Sigmoid colon (tissue), 7 donors: ENCODE results near the gene ALDH1L1. TPM values are rescaled to one million over a fixed set of nuclear protein-coding genes. Genes with fewer than 3 reads are reported as not detected.

Source experiments
- DNase-seq: peaks from one replicate; pipeline ENCODE4 v3.0.0-alpha.2; 2019
- H3K27ac ChIP-seq, 4 donors: fragments of 200-600 bp; sonication (generic); one replicate each; pipeline ENCODE4 v1.5.1; 2016 to 2019; ENCODE audit warnings: mild to moderate bottlenecking in 1 of 4
- H3K27me3 ChIP-seq, 3 donors: fragments of 200-600 bp; sonication (generic); one replicate each; pipeline ENCODE4 v1.5.1; 2019; ENCODE audit warnings: mild to moderate bottlenecking in 1 of 3
- H3K36me3 ChIP-seq, 4 donors: fragments of 200-600 bp; sonication (generic); one replicate each; pipeline ENCODE4 v1.5.1; 2016 to 2019
- H3K4me1 ChIP-seq, 4 donors: fragments of 200-600 bp; sonication (generic); one replicate each; pipeline ENCODE4 v1.5.1; 2017 to 2019
- H3K4me3 ChIP-seq, 4 donors: fragments of 200-600 bp; sonication (generic); one replicate each; pipeline ENCODE4 v1.5.1; 2017 to 2019; ENCODE audit warnings: mild to moderate bottlenecking in 2 of 4, moderate library complexity in 1 of 4
- H3K9me3 ChIP-seq, 4 donors: fragments of 200-600 bp in 3 of 4; sonication (generic) in 3 of 4; one replicate each; pipeline versions ENCODE4 v1.5.1 to v1.6.1; 2013 to 2019
- EP300 ChIP-seq, 4 donors: sonication (generic); formaldehyde crosslinking; IDR thresholded peaks; one replicate each; pipeline ENCODE4 v1.6.1; 2017; ENCODE audit warnings: antibody characterized with exemption in 4 of 4
- POLR2A ChIP-seq, 2 donors: fragments of 450-650 bp; IDR thresholded peaks; one replicate each; pipeline ENCODE4 v1.6.1; 2016; ENCODE audit warnings: antibody characterized with exemption in 2 of 2, mild to moderate bottlenecking in 2 of 2, moderate library complexity in 2 of 2
- POLR2AphosphoS5 ChIP-seq, 4 donors: sonication (generic); formaldehyde crosslinking; IDR thresholded peaks; one replicate each; pipeline ENCODE4 v1.6.1; 2017; ENCODE audit warnings: antibody characterized with exemption in 4 of 4
- WGBS, 2 donors: extraction: QIAGEN DNeasy Blood & Tissue Kit; methylation state at CpG; one replicate each; pipeline ENCODE4 v1.1.7; 2013; 5-methylcytosine and 5-hydroxymethylcytosine counted together
- intact Hi-C: fragments of 100-400 bp; cut with DNase I; formaldehyde crosslinking; loops from one replicate; pipeline ENCODE4 v1.15.1; 2023
- polyA plus RNA-seq, 3 donors: library from polyadenylated mRNA; stranded (reverse); fragments of 200-250 nt; gene quantifications; one replicate each; pipeline ENCODE4 v1.2.3, GENCODE V29; 2013
- total RNA-seq, 4 donors: library from RNA; depleted of rRNA; stranded (reverse); fragments of >200 nt; gene quantifications; one replicate each; pipeline ENCODE4 v1.1.0, GENCODE V29; 2016
- TF ChIP-seq, protein P1 (sequence below), 4 experiments: fragments of 450-650 bp in 3 of 4; fragments of 200-600 bp in 1 of 4; IDR thresholded peaks; one replicate each; pipeline ENCODE4 v1.5.1; 2016 to 2019; ENCODE audit warnings: antibody characterized with exemption in 4 of 4, mild to moderate bottlenecking in 3 of 4, moderate library complexity in 2 of 4
- donor health status: healthy with polysubstance abuse.
- donor health status: Bipolar disorder and iron deficiency.
- donor health status: healthy.

The ALDH1L1 gene
- total and polyA plus RNA-seq, 7 donors, result 7.2 to 32.5 (median 15.0) TPM

DNA sequence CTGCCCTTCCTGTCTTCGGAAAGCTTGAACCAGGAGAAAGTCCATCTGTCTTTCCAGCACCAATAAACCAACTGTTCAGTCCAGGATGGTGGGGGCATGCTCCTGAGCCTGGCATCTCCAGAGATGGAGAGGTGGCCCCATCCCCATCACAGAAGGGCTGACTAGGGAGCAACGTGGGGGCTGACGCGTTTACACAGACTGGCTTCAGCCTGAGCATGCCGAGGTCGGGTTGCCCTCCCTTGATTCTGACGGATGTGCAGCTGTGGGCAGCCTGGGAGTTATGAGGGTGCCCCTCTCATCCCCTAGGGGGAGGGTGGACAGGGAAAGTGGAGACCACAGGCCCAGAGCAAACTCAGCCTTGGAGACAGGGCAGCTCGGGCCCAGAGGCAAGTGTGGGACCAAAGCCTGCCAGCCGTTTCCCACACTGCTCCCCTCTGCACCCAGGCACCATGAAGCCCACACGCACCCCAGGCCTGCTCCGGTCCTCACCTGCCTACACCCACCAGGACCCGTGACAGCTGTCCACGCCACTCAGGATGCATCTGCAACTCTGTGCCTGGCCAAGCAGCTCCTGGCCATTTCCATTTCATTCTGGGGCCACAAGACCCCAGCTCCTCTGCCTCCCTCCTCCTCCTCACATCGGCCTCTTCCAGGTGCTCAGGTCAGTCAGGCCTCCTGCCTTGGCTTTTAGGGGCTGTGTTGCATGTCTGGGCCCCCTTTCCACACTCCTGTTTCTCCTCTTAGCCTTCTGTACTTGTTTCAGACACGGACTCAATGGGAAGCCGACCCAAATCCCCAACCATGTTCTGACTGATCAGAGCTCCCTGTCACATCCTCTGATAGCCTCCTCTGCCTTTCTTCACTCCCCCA, 48.3 kb downstream of the ALDH1L1 start:
- H3K36me3 ChIP-seq, result no peaks in the 10 kb centered on the region
- 81 to 89% methylated on average over 16 of the region's 16 CpGs for WGBS, 2 donors
- peak; percentile 49 for DNase-seq
- H3K4me1 ChIP-seq, result no peaks in the 10 kb centered on the region
- intact Hi-C loops, result no loop called here
- TF ChIP-seq POLR2A (IDR thresholded peaks at IDR 0.05), result no peak
- no peak for TF ChIP-seq POLR2AphosphoS5 (IDR thresholded peaks at IDR 0.05)
- TF ChIP-seq EP300 (IDR thresholded peaks at IDR 0.05), result no peak
- no peaks in the 10 kb centered on the region for H3K9me3 ChIP-seq
- no peaks in the 10 kb centered on the region for H3K27me3 ChIP-seq
- no peak overlapping the region for H3K4me3 ChIP-seq
- H3K27ac ChIP-seq, result no peak overlapping the region

DNA sequence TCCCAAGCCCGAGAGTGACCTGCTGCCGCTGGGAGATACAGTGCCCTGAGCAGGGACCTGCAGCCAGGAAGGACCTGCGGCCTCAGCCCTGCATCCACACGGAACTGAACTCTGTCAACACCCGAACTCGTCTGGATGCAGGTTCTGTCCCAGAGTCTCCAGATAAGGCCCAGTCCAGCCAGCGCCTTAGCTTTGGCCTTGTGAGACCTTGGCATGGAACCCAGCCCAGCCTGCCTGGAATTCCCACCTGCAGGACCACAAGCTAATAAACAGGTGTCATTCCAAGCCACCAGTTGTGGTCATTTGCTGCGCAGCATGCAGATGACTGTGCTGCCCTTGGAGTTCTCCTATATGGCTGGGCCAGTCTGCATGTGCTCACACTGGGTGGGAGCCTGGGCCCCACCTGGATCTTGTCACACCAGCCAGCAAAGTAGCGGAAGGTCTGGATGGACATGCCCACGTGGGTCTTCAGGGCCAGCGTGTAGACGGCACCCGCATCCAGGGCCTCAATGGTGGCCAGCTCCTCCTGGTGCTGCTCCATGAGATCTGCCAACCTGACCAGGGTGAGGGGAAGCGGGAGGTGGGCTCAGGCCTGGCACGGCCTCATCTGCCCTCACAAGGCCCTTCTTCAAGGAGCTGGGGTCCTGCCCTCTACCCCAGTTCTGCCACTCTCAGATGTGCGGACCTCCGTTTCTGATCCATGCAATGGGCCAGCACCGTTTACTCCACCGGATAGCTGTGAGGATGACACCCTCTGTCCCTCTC, 49.2 kb downstream of the ALDH1L1 start:
- Histone ChIP-seq H3K27me3 (no peaks in the 10 kb centered on the region), H3K4me3 (no peak overlapping the region), H3K9me3 (no peaks in the 10 kb centered on the region), H3K4me1 (no peaks in the 10 kb centered on the region), H3K36me3 (no peaks in the 10 kb centered on the region), H3K27ac (no peak overlapping the region)
- peak; percentile 44 for DNase-seq
- TF ChIP-seq, protein P1, sequence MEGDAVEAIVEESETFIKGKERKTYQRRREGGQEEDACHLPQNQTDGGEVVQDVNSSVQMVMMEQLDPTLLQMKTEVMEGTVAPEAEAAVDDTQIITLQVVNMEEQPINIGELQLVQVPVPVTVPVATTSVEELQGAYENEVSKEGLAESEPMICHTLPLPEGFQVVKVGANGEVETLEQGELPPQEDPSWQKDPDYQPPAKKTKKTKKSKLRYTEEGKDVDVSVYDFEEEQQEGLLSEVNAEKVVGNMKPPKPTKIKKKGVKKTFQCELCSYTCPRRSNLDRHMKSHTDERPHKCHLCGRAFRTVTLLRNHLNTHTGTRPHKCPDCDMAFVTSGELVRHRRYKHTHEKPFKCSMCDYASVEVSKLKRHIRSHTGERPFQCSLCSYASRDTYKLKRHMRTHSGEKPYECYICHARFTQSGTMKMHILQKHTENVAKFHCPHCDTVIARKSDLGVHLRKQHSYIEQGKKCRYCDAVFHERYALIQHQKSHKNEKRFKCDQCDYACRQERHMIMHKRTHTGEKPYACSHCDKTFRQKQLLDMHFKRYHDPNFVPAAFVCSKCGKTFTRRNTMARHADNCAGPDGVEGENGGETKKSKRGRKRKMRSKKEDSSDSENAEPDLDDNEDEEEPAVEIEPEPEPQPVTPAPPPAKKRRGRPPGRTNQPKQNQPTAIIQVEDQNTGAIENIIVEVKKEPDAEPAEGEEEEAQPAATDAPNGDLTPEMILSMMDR (IDR thresholded peaks at IDR 0.05), result no peak
- TF ChIP-seq POLR2AphosphoS5 (IDR thresholded peaks at IDR 0.05) (no peak), EP300 (IDR thresholded peaks at IDR 0.05) (no peak), POLR2A (IDR thresholded peaks at IDR 0.05) (no peak)
- intact Hi-C loops, result no loop called here
- 89 to 95% methylated on average over 19 of the region's 19 CpGs for WGBS, 2 donors

DNA sequence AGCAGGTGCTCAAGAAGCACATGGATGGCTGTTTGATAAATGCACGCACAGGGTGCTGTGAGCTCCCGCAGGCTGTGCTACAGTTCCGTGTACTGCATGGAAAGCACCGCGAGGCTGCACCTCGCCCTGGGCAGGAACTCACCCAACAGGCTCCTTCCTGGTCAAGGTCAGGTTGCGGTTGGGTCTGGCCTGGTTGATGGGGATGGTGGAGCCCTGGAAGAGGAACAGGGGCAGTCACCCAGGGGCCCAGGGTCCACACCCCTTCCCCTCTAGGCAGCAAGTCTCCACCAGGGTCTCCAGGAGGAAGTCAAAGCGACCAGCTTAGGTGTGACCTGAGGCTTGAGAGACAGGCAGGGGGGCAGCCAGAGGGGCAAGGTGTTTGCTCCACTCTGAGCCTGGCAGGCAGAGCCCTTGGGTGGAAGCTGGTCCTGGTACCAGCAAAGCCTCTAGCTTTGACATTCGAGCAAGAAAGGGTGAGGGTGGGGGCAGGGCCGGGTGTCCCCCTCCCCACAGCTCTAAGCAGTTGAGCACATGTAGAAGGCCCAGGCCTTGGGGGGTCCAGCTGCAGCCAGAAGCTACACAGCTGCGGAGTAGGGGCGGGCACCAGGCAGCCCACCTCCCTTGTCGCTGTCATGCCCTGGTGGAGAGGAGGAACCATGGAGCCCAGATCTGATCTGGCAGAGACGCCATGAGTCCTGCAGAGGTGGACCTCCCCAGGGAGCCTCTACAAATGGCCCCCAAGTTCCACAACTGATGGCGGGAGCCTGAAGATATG, 50.1 kb downstream of the ALDH1L1 start:
- Histone ChIP-seq H3K27ac (no peak overlapping the region), H3K4me3 (no peak overlapping the region), H3K4me1 (no peaks in the 10 kb centered on the region), H3K36me3 (no peaks in the 10 kb centered on the region), H3K9me3 (no peaks in the 10 kb centered on the region), H3K27me3 (no peaks in the 10 kb centered on the region)
- no peak for TF ChIP-seq POLR2A (IDR thresholded peaks at IDR 0.05)
- no peak for TF ChIP-seq POLR2AphosphoS5 (IDR thresholded peaks at IDR 0.05)
- no peak for TF ChIP-seq EP300 (IDR thresholded peaks at IDR 0.05)
- TF ChIP-seq, protein P1 (IDR thresholded peaks at IDR 0.05), result no peak
- intact Hi-C loops, result no loop called here
- WGBS, 2 donors, result 57 to 62% methylated on average over 15 of the region's 15 CpGs
- DNase-seq, result peak; percentile 47

DNA sequence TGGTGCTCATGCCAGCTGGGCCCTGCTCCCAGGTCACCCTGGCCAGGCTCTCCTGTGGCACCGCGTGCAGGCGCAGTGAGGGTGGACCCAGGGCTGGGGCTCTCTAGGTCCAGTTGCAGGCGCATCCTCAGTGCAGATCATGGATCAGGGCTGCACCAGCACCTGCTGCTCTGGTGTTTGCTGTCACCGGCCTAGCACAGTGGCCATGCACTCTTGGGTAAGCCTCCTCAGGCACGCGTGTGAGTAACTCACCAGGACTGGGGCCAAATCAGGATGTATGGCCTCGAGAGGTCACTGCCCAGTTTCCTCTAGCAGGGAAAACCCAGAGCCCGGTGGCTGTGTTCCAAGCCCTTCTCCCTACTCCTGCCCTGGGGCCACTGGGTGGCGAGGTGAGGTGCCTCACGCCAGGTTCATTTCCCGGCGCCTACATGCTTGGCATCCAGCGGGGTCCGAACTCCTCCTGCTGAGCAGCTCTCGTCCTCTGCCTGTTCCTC, 50.9 kb downstream of the ALDH1L1 start:
- Histone ChIP-seq H3K27me3 (no peaks in the 10 kb centered on the region), H3K4me3 (no peak overlapping the region), H3K9me3 (no peaks in the 10 kb centered on the region), H3K4me1 (no peaks in the 10 kb centered on the region), H3K27ac (no peak overlapping the region), H3K36me3 (no peaks in the 10 kb centered on the region)
- intact Hi-C loops, result no loop called here
- peak; percentile 73 for DNase-seq
- TF ChIP-seq POLR2A (IDR thresholded peaks at IDR 0.05) (no peak), EP300 (IDR thresholded peaks at IDR 0.05) (no peak), POLR2AphosphoS5 (IDR thresholded peaks at IDR 0.05) (no peak)
- TF ChIP-seq, protein P1 (IDR thresholded peaks at IDR 0.05), result no peak
- 74 to 86% methylated on average over 16 of the region's 16 CpGs for WGBS, 2 donors
